Testis (tissue), 3 donors: ENCODE data around the gene MEIKIN. TPM values are rescaled to one million over a fixed set of nuclear protein-coding genes. Genes with fewer than 3 reads are reported as not detected.

Source experiments
- DNase-seq: peaks from one replicate; pipeline ENCODE4 v3.0.0-alpha.2; 2019
- H3K27ac ChIP-seq, 2 donors: fragments of 200-600 bp; sonication (generic); one replicate each; pipeline ENCODE4 v1.5.1; 2019
- H3K27me3 ChIP-seq: fragments of 200-600 bp; sonication (generic); one replicate; pipeline ENCODE4 v1.5.1; 2019
- H3K36me3 ChIP-seq: fragments of 200-600 bp; sonication (generic); one replicate; pipeline ENCODE4 v1.5.1; 2017; ENCODE audit warnings: low read depth; ENCODE audit errors: missing control alignments
- H3K4me1 ChIP-seq: fragments of 200-600 bp; sonication (generic); one replicate; pipeline ENCODE4 v1.5.1; 2019
- H3K4me3 ChIP-seq, 2 donors: fragments of 200-600 bp; sonication (generic); one replicate each; pipeline ENCODE4 v1.5.1; 2017 to 2019
- H3K9me3 ChIP-seq: fragments of 200-600 bp; sonication (generic); one replicate; pipeline ENCODE4 v1.5.1; 2017
- CTCF ChIP-seq, 3 experiments: fragments of 450-650 bp in 2 of 3; fragments of 200-600 bp in 1 of 3; sonication (generic) in 1 of 3; IDR thresholded peaks; one replicate each; pipeline ENCODE4 v1.5.1; 2016 to 2019; ENCODE audit warnings: antibody characterized with exemption in 3 of 3, mild to moderate bottlenecking in 2 of 3, moderate library complexity in 1 of 3
- POLR2A ChIP-seq: fragments of 450-650 bp; IDR thresholded peaks from one replicate; pipeline ENCODE4 v1.6.1; 2017; ENCODE audit warnings: antibody characterized with exemption, mild to moderate bottlenecking, moderate library complexity
- WGBS, 2 donors: methylation state at CpG; one replicate each; pipeline ENCODE4 v1.1.5; 2018; 5-methylcytosine and 5-hydroxymethylcytosine counted together
- intact Hi-C: fragments of 100-400 bp; cut with DNase I; formaldehyde crosslinking; loops from one replicate; pipeline ENCODE4 v1.15.1; 2023; ENCODE audit warnings: low total_unique reads
- polyA plus RNA-seq: library from polyadenylated mRNA; stranded (reverse); fragments of 350-450 nt; fragmentation: Illumina TruSeq; extraction: RNeasy Lipid Tissue Mini Kit (QIAGEN cat#74804); gene quantifications from one replicate; pipeline ENCODE4 v1.2.3, GENCODE V29; 2014; ENCODE audit warnings: low read depth, low replicate concordance; ENCODE audit not compliant: insufficient read depth
- total RNA-seq, 2 donors: library from RNA; depleted of rRNA; stranded (reverse); fragments of >200 nt; gene quantifications; one replicate each; pipeline ENCODE4 v1.2.3, GENCODE V29; 2016

MEIKIN gene
- total and polyA plus RNA-seq, 3 donors from 2014 or later: 13.6 to 27.0 (median 15.1) TPM

- Histone ChIP-seq H3K4me1 (no peaks in the 10 kb centered on the region), H3K27ac (no peak overlapping the region), H3K36me3 (no peaks in the 10 kb centered on the region), H3K27me3 (no peaks in the 10 kb centered on the region), H3K9me3 (no peaks in the 10 kb centered on the region), H3K4me3 (no peak overlapping the region)
- intact Hi-C loops: no loop called here
- 91 to 92% methylated on average over 8 of the region's 8 CpGs for WGBS, 2 donors
- DNase-seq: no peak
- TF ChIP-seq POLR2A (no peak), CTCF (IDR thresholded peaks at IDR 0.05) (no peak)
Observed at GRCh38 chr5:131957721-131958441, 12.4 kb upstream of the MEIKIN start.

GRCh38 chr5:131953969-131954368 lies 8.5 kb upstream of the MEIKIN start:
- H3K27ac ChIP-seq: no peak overlapping the region
- TF ChIP-seq CTCF (IDR thresholded peaks at IDR 0.05) (no peak), POLR2A (no peak)
- intact Hi-C loops: no loop called here

GRCh38 chr5:131952301-131952857 lies 6.9 kb upstream of the MEIKIN start:
- no peaks in the 10 kb centered on the region for H3K27me3 ChIP-seq
- no peak overlapping the region for H3K27ac ChIP-seq
- intact Hi-C loops: no loop called here
- DNase-seq: no peak
- WGBS, 2 donors: 74 to 81% methylated on average over 3 of the region's 3 CpGs
- H3K4me3 ChIP-seq: no peak overlapping the region
- H3K9me3 ChIP-seq: no peaks in the 10 kb centered on the region
- no peak for TF ChIP-seq POLR2A
- TF ChIP-seq CTCF (IDR thresholded peaks at IDR 0.05): no peak
- H3K4me1 ChIP-seq: no peaks in the 10 kb centered on the region
- H3K36me3 ChIP-seq: no peaks in the 10 kb centered on the region

More at GRCh38 chr5:131953969-131954368, 8.5 kb upstream of the MEIKIN start:
- H3K4me1 ChIP-seq: no peaks in the 10 kb centered on the region
- no peaks in the 10 kb centered on the region for H3K36me3 ChIP-seq
- H3K27me3 ChIP-seq: no peaks in the 10 kb centered on the region
- no peak for DNase-seq
- H3K9me3 ChIP-seq: no peaks in the 10 kb centered on the region
- H3K4me3 ChIP-seq: no peak overlapping the region

GRCh38 chr5:131950706-131951105 lies 5.2 kb upstream of the MEIKIN start:
- Histone ChIP-seq H3K27me3 (no peaks in the 10 kb centered on the region), H3K27ac (no peak overlapping the region), H3K36me3 (no peaks in the 10 kb centered on the region), H3K4me1 (no peaks in the 10 kb centered on the region), H3K4me3 (no peak overlapping the region), H3K9me3 (no peaks in the 10 kb centered on the region)
- WGBS, 2 donors: 92 to 96% methylated on average over 1 of the region's 1 CpG
- intact Hi-C loops: no loop called here
- TF ChIP-seq CTCF (IDR thresholded peaks at IDR 0.05) (no peak), POLR2A (no peak)
- no peak for DNase-seq

GRCh38 chr5:131947445-131947844 lies 2.0 kb upstream of the MEIKIN start:
- no peak overlapping the region for H3K27ac ChIP-seq
- H3K9me3 ChIP-seq: no peaks in the 10 kb centered on the region
- WGBS, 2 donors: 70 to 83% methylated on average over 2 of the region's 2 CpGs
- no peak overlapping the region for H3K4me3 ChIP-seq
- no peak for DNase-seq
- intact Hi-C loops: no loop called here
- no peaks in the 10 kb centered on the region for H3K27me3 ChIP-seq
- TF ChIP-seq CTCF (IDR thresholded peaks at IDR 0.05) (no peak), POLR2A (no peak)
- no peaks in the 10 kb centered on the region for H3K36me3 ChIP-seq
- no peaks in the 10 kb centered on the region for H3K4me1 ChIP-seq
